GM19328 (cell line): Measurements from ENCODE around the gene AUTS2.

Source experiments
- ATAC-seq: cut with Tn5 transposase; IDR thresholded peaks from one replicate; pipeline ENCODE4 v1.9.1; 2021; ENCODE audit warnings: mild to moderate bottlenecking, moderate library complexity; ENCODE audit not compliant: unreplicated experiment

AUTS2 gene

GRCh38 chr7:69622014-69622835 lies 23.9 kb downstream of the AUTS2 start:
- no peak for ATAC-seq

- no peak for ATAC-seq
Measured at GRCh38 chr7:69622960-69623359, 24.7 kb downstream of the AUTS2 start.

- no peak for ATAC-seq
Measured at GRCh38 chr7:69624435-69625230, 26.4 kb downstream of the AUTS2 start.

GRCh38 chr7:69625238-69625637 lies 27.0 kb downstream of the AUTS2 start:
- ATAC-seq = no peak

- no peak for ATAC-seq
Measured at GRCh38 chr7:69625798-69626197, 27.5 kb downstream of the AUTS2 start.

GRCh38 chr7:69630292-69630691 lies 32.0 kb downstream of the AUTS2 start:
- no peak for ATAC-seq

- no peak for ATAC-seq
Measured at GRCh38 chr7:69631131-69631530, 32.9 kb downstream of the AUTS2 start.

- ATAC-seq = no peak
Measured at GRCh38 chr7:69632280-69632679, 34.0 kb downstream of the AUTS2 start.

GRCh38 chr7:69633122-69633831 lies 35.0 kb downstream of the AUTS2 start:
- ATAC-seq = no peak

GRCh38 chr7:69635555-69636185 lies 37.4 kb downstream of the AUTS2 start:
- no peak for ATAC-seq

- no peak for ATAC-seq
Measured at GRCh38 chr7:69638674-69639073, 40.4 kb downstream of the AUTS2 start.

- ATAC-seq = no peak
Measured at GRCh38 chr7:69640216-69640615, 41.9 kb downstream of the AUTS2 start.

- no peak for ATAC-seq
Measured at GRCh38 chr7:69640925-69641594, 42.8 kb downstream of the AUTS2 start.

GRCh38 chr7:69643265-69643664 lies 45.0 kb downstream of the AUTS2 start:
- ATAC-seq = no peak

GRCh38 chr7:69643708-69644445 lies 45.6 kb downstream of the AUTS2 start:
- ATAC-seq = no peak

- no peak for ATAC-seq
Measured at GRCh38 chr7:69645683-69646082, 47.4 kb downstream of the AUTS2 start.

GRCh38 chr7:69651101-69651590 lies 52.9 kb downstream of the AUTS2 start:
- peak; percentile 65 for ATAC-seq

GRCh38 chr7:69652947-69653701 lies 54.8 kb downstream of the AUTS2 start:
- no peak for ATAC-seq

GRCh38 chr7:69653806-69654205 lies 55.5 kb downstream of the AUTS2 start:
- no peak for ATAC-seq
